Chondrocyte (in vitro differentiated cells): ENCODE results near the gene GNAQ. TPM values are rescaled to one million over a fixed set of nuclear protein-coding genes. Genes with fewer than 3 reads are reported as not detected.
A peak's percentile ranks its signal among the peaks of the same experiment; 100 is the strongest.

Experiments
- DNase-seq: peaks from one replicate; pipeline ENCODE4 v3.0.0; 2021; ENCODE audit warnings: mixed read lengths, low spot score
- H3K27ac Mint-ChIP-seq: one replicate; pipeline ENCODE4 v1.8.0; 2021; ENCODE audit warnings: mild to moderate bottlenecking, moderate library complexity, mixed read lengths; ENCODE audit not compliant: unreplicated experiment
- H3K27me3 Mint-ChIP-seq: 2 replicates; pipeline ENCODE4 v1.8.0; 2021; ENCODE audit warnings: low read depth, mixed read lengths
- H3K36me3 Mint-ChIP-seq: 2 replicates; pipeline ENCODE4 v1.8.0; 2021; ENCODE audit warnings: low read depth, mixed read lengths
- H3K4me1 Mint-ChIP-seq: 2 replicates; pipeline ENCODE4 v1.8.0; 2021; ENCODE audit warnings: low read depth, mild to moderate bottlenecking, mixed read lengths
- H3K4me3 Mint-ChIP-seq: one replicate; pipeline ENCODE4 v1.8.0; 2021; ENCODE audit warnings: mild to moderate bottlenecking, moderate library complexity, mixed read lengths; ENCODE audit not compliant: unreplicated experiment
- H3K9me3 Mint-ChIP-seq: 2 replicates; pipeline ENCODE4 v1.8.0; 2021; ENCODE audit warnings: low read depth, mixed read lengths
- CTCF ChIP-seq: fragments of 200-600 bp; sonication (generic); IDR thresholded peaks from 2 replicates; pipeline ENCODE4 v1.5.0; 2021; ENCODE audit warnings: antibody characterized with exemption, mild to moderate bottlenecking, moderate library complexity
- total RNA-seq: library from RNA; stranded (reverse); gene quantifications from 3 replicates; pipeline ENCODE4 v1.2.1, GENCODE V29; 2021

GNAQ gene
- total RNA-seq, 1 donor from 2014 or later, result 87.0 TPM

- Mint-ChIP-seq H3K4me3 (no peak overlapping the region), H3K27me3 (no peaks in the 10 kb centered on the region), H3K27ac (peak overlapping the region; percentile 98), H3K4me1 (peaks cover 76% of the 10 kb centered on the region), H3K36me3 (peaks cover 6% of the 10 kb centered on the region), H3K9me3 (peaks cover 16% of the 10 kb centered on the region)
- TF ChIP-seq CTCF, result no peak
- no peak for DNase-seq
Measured at GRCh38 chr9:77714077-77714549, 317.5 kb downstream of the GNAQ start.

GRCh38 chr9:77712533-77713130, 319.0 kb downstream of the GNAQ start:
- Mint-ChIP-seq H3K4me1 (peaks cover 76% of the 10 kb centered on the region), H3K4me3 (peak overlapping the region; percentile 35)
- no peak for TF ChIP-seq CTCF

GRCh38 chr9:77710965-77711648, 320.5 kb downstream of the GNAQ start:
- Mint-ChIP-seq H3K27ac (peak overlapping the region; percentile 64), H3K4me3 (no peak overlapping the region), H3K4me1 (peaks cover 69% of the 10 kb centered on the region), H3K36me3 (peaks cover 14% of the 10 kb centered on the region), H3K9me3 (peaks cover 31% of the 10 kb centered on the region), H3K27me3 (no peaks in the 10 kb centered on the region)
- DNase-seq, result no peak
- TF ChIP-seq CTCF, result no peak

More at GRCh38 chr9:77712533-77713130, 319.0 kb downstream of the GNAQ start:
- no peaks in the 10 kb centered on the region for H3K27me3 Mint-ChIP-seq
- H3K36me3 Mint-ChIP-seq, result peaks cover 14% of the 10 kb centered on the region
- DNase-seq, result no peak
- H3K9me3 Mint-ChIP-seq, result peaks cover 26% of the 10 kb centered on the region
- H3K27ac Mint-ChIP-seq, result peak overlapping the region; percentile 98

GRCh38 chr9:77710316-77710715, 321.3 kb downstream of the GNAQ start:
- Mint-ChIP-seq H3K4me1 (peaks cover 69% of the 10 kb centered on the region), H3K9me3 (peaks cover 31% of the 10 kb centered on the region), H3K27ac (peak overlapping the region; percentile 85), H3K27me3 (no peaks in the 10 kb centered on the region), H3K36me3 (peaks cover 14% of the 10 kb centered on the region), H3K4me3 (no peak overlapping the region)
- no peak for DNase-seq
- TF ChIP-seq CTCF, result no peak

GRCh38 chr9:77708064-77708815, 323.4 kb downstream of the GNAQ start:
- Mint-ChIP-seq H3K4me1 (peaks cover 48% of the 10 kb centered on the region), H3K27ac (peak overlapping the region; percentile 89)

More at GRCh38 chr9:77708064-77708815, 323.4 kb downstream of the GNAQ start:
- TF ChIP-seq CTCF, result no peak
- peaks cover 34% of the 10 kb centered on the region for H3K9me3 Mint-ChIP-seq
- H3K36me3 Mint-ChIP-seq, result peaks cover 17% of the 10 kb centered on the region
- DNase-seq, result no peak
- no peak overlapping the region for H3K4me3 Mint-ChIP-seq
- H3K27me3 Mint-ChIP-seq, result no peaks in the 10 kb centered on the region
